GM18873 (cell line): Measurements from ENCODE around the gene NOS1AP.
"Not testable (repeated sequence)": the region's sequence is repeated elsewhere in the genome, so short reads cannot be mapped to it uniquely, and the experiment has no call there.

ENCODE experiments used
- ATAC-seq: cut with Tn5 transposase; IDR thresholded peaks from one replicate; pipeline ENCODE4 v1.9.1; 2021; ENCODE audit warnings: mild to moderate bottlenecking, moderate library complexity, moderate number of reproducible peaks; ENCODE audit not compliant: unreplicated experiment, low FRiP score

NOS1AP gene

GRCh38 chr1:162319493-162320175 is 250.1 kb downstream of the NOS1AP start:
- no peak for ATAC-seq

GRCh38 chr1:162321809-162322422 is 252.4 kb downstream of the NOS1AP start:
- ATAC-seq, result no peak

DNA sequence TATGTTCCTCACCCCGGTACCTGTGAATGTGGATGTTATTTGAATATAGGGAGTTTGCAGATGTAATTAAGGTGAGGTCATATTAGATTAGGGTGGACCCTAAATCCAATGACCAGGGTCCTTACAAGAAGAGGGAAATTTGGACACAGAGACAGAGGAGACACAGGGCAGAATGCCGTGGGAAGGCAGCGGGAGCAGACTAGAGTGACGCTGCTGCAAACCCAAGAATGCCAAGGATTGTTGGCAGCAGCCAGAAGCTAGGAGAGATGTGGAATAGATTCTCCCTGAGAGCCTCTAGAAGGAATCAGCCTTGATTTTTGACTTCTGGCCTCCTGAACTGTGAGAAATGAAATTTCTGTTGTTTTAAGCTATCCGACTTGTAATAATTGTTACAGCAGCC is 253.5 kb downstream of the NOS1AP start:
- ATAC-seq, result no peak

- no peak for ATAC-seq
These were observed 254.9 kb downstream of the NOS1AP start for GRCh38 chr1:162324396-162324795.

GRCh38 chr1:162326559-162326958 is 257.1 kb downstream of the NOS1AP start:
- no peak for ATAC-seq

GRCh38 chr1:162327144-162327787 is 257.8 kb downstream of the NOS1AP start:
- no peak for ATAC-seq

- no peak for ATAC-seq
These were observed 258.3 kb downstream of the NOS1AP start for GRCh38 chr1:162327788-162328165.

- no peak for ATAC-seq
These were observed 259.0 kb downstream of the NOS1AP start for GRCh38 chr1:162328512-162328911.

DNA sequence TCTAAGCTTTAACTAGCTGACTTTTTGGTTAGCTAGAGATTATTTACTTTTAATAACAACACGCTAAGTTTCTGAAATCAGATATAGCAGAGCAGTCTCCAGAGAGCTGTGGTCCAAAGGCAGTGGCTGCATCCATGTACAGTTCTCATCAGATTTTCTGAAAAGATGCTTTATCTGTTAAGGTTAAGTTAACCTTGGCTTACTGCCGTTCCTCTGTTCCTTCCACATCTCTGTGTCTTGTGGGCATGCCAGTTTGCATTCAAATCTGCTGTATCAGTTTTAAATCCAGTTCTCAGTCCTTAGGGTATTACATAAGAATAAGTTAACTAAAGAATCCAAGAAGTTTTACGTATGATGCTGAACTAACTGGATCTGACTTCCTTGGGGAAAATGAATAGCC is 260.3 kb downstream of the NOS1AP start:
- no peak for ATAC-seq

DNA sequence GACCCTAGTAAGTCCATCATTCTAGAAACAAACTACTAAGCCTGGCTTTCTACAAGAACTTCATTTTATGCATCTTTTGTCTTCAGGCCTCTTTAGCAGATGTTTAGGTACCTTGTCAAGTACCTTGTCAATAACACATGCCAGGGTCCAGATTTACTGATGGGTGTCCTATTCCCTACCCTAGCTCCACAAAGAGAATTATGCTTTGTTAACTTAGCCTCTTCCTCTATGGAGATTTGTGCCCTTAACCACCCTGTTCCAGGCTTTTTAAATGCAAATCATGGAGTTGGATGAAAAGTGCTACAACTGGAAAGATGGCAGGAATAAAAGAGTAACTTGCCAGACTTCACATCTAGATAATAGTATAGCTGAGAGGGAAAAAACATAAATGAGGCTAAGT is 264.5 kb downstream of the NOS1AP start:
- no peak for ATAC-seq

DNA sequence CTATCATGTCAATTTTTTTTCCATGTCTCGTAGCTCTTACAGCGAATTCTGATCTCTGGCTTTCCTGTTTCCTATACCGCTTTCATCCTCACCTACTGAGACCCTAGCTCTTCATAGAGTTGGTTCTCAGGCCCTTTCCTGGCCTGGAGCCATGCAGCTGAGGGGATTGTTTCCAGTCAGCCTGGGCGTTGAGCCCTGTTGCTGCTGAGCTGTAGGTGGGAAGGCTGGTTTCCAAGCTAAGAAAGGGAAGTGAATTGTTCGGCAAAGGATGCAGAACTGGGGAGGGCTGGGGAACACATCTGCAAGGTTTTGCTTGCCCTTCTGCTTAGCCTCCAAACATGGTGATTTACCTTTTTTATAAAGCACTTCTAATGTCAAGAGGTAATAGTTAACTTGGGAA is 265.6 kb downstream of the NOS1AP start:
- no peak for ATAC-seq

- no peak for ATAC-seq
These were observed 267.3 kb downstream of the NOS1AP start for GRCh38 chr1:162336621-162337285.

DNA sequence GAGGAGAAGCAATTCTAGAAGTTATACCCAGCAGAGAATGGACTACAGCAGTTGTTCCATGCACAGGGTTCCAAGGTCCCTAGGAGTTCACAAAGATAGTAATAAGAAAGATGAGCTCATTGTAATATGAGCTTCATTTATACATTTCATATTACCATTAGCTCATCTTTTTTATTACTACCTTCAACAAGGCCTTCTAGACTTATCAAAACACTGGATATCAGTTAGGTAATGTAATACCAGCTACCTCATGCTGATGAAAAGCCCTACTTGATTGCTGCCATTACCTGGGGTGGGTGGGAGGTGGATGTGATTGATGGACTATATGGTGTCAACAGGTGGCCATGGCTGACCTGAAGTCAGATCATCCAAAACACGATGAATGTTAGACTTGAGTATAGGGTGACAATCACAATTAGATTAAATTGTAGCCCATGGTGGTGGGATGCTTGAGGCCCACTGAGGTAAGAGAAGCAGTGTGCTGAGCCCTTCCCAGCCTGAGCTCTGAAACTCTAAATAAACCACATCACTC is 273.0 kb downstream of the NOS1AP start:
- no peak for ATAC-seq

DNA sequence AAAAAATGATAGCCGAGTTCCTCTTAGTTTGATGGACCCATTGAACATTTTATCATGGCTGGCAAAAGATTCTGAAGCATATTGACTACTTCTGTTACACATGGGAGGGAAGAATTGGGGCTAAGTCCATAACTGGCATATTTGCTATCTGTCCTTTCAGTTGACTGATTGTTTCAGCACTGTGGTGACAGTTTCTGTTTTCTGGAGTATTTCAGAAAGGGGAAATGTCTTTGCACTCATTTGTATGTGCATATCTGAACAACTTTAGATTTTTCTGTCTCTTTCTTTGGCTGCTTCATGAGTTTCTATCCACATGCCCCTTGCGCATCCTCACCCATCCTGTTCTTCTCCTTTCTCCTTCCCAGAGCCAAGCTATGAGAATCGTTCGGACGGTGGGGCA is 274.0 kb downstream of the NOS1AP start:
- ATAC-seq, result no peak

GRCh38 chr1:162347281-162347680 is 277.8 kb downstream of the NOS1AP start:
- no peak for ATAC-seq

- ATAC-seq, result no peak
These were observed 280.3 kb downstream of the NOS1AP start for GRCh38 chr1:162349635-162350330.

DNA sequence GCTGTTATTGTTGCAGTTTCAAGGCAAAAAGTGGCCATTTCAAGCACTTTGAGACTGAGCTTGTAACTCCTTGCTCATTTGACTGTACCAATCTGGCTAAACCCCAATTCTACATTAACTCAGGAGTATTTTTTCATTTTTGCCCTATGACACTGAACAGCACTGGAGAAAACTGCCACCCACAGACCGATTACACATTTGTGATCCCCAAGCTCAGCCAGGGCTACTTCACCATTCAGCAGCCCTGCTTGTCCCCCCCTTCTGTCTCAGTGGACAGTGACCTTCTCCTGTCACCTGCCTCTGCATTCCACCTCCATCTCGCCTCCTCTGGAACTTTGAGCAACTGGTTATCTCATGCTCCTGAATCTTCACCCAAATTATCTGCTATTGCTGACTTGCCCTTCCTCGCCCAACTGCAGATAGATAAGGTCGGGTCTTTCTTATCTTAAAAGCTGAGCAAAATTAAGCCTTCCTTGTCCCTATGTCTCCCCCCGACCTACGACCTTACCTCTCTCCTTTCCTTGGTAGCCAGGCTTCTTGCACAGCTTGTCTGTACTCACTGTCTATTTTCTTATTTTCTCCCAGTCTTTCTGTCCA is 281.9 kb downstream of the NOS1AP start:
- ATAC-seq, result no peak

- ATAC-seq, result not testable (repeated sequence)
These were observed 282.4 kb downstream of the NOS1AP start for GRCh38 chr1:162351874-162352273.

GRCh38 chr1:162353078-162353477 is 283.6 kb downstream of the NOS1AP start:
- no peak for ATAC-seq

GRCh38 chr1:162353702-162354101 is 284.2 kb downstream of the NOS1AP start:
- ATAC-seq, result no peak
